NOMO-1 treated with DMSO at 0.1 percent for 48 hours (cell line): ENCODE data around the gene MCL1.

Experiments used
- DNase-seq: peaks from one replicate; lab custom pipeline; 2025; ENCODE audit not compliant: unreplicated experiment; lab: John Stamatoyannopoulos, UW

MCL1 gene

GRCh38 chr1:150558303-150558704 is 21.1 kb downstream of the MCL1 start:
- no peak for DNase-seq

- no peak for DNase-seq
Observed at GRCh38 chr1:150557813-150558212, 21.6 kb downstream of the MCL1 start.

- no peak for DNase-seq
Observed at GRCh38 chr1:150557065-150557600, 22.3 kb downstream of the MCL1 start.

- no peak for DNase-seq
Observed at GRCh38 chr1:150555971-150556865, 23.2 kb downstream of the MCL1 start.

GRCh38 chr1:150555198-150555970 is 24.0 kb downstream of the MCL1 start:
- DNase-seq = no peak

- no peak for DNase-seq
Observed at GRCh38 chr1:150554086-150554452, 25.3 kb downstream of the MCL1 start.

- no peak for DNase-seq
Observed at GRCh38 chr1:150553392-150554085, 25.9 kb downstream of the MCL1 start.

GRCh38 chr1:150552911-150553289 is 26.5 kb downstream of the MCL1 start:
- DNase-seq = no peak

- DNase-seq = peak; percentile 93
Observed at GRCh38 chr1:150552128-150552910, 27.1 kb downstream of the MCL1 start.

GRCh38 chr1:150551784-150552127 is 27.7 kb downstream of the MCL1 start:
- no peak for DNase-seq

- no peak for DNase-seq
Observed at GRCh38 chr1:150551051-150551783, 28.2 kb downstream of the MCL1 start.

GRCh38 chr1:150550222-150551050 is 29.0 kb downstream of the MCL1 start:
- DNase-seq = no peak

- peak; percentile 7 for DNase-seq
Observed at GRCh38 chr1:150549496-150550221, 29.8 kb downstream of the MCL1 start.

- DNase-seq = peak; percentile 65
Observed at GRCh38 chr1:150548632-150549495, 30.5 kb downstream of the MCL1 start, which contains the start of gene ADAMTSL4. Gene ADAMTSL4 (plus strand): TSS chr1:150549408. CDS start chr1:150552289, 2,881 bp downstream.

GRCh38 chr1:150548324-150548631 is 31.1 kb downstream of the MCL1 start:
- no peak for DNase-seq

GRCh38 chr1:150546294-150546937 is 33.0 kb downstream of the MCL1 start:
- DNase-seq = no peak

GRCh38 chr1:150545486-150546032 is 33.9 kb downstream of the MCL1 start:
- DNase-seq = no peak
